ENCODE measurements around the gene STXBP6. TPM values are rescaled to one million over a fixed set of nuclear protein-coding genes. Genes with fewer than 3 reads are reported as not detected.

Gene STXBP6
- total RNA-seq, 4 donors from 2014 or later, result 10.7 to 62.8 (median 55.9) TPM

GRCh38 chr14:25090716-25091454 lies 40.9 kb upstream of the STXBP6 start:
- H3K4me3 ChIP-seq, result no peak overlapping the region
- no peaks in the 10 kb centered on the region for H3K27me3 ChIP-seq
- no peak for TF ChIP-seq POLR2A (IDR thresholded peaks at IDR 0.05)
- no peak for TF ChIP-seq CTCF (IDR thresholded peaks at IDR 0.05)
- H3K4me1 ChIP-seq, result no peaks in the 10 kb centered on the region
- H3K27ac ChIP-seq, result no peak overlapping the region
- no peaks in the 10 kb centered on the region for H3K36me3 ChIP-seq
- DNase-seq, result peak in 1 of 3 donors; percentile 79
- H3K9me3 ChIP-seq, result no peaks in the 10 kb centered on the region

GRCh38 chr14:25090256-25090655 lies 40.3 kb upstream of the STXBP6 start:
- Histone ChIP-seq H3K4me3 (no peak overlapping the region), H3K27ac (no peak overlapping the region), H3K27me3 (no peaks in the 10 kb centered on the region), H3K36me3 (no peaks in the 10 kb centered on the region), H3K9me3 (no peaks in the 10 kb centered on the region), H3K4me1 (no peaks in the 10 kb centered on the region)
- no peak for TF ChIP-seq CTCF (IDR thresholded peaks at IDR 0.05)
- TF ChIP-seq POLR2A (IDR thresholded peaks at IDR 0.05), result no peak
- no peak for DNase-seq

- no peak for TF ChIP-seq CTCF (IDR thresholded peaks at IDR 0.05)
- no peak for TF ChIP-seq POLR2A (IDR thresholded peaks at IDR 0.05)
- Histone ChIP-seq H3K4me1 (no peaks in the 10 kb centered on the region), H3K9me3 (no peaks in the 10 kb centered on the region), H3K36me3 (no peaks in the 10 kb centered on the region), H3K27ac (no peak overlapping the region), H3K27me3 (no peaks in the 10 kb centered on the region), H3K4me3 (no peak overlapping the region)
- no peak for DNase-seq
Measured at GRCh38 chr14:25089496-25089895, 39.5 kb upstream of the STXBP6 start.

GRCh38 chr14:25086821-25087396 lies 37.0 kb upstream of the STXBP6 start:
- Histone ChIP-seq H3K9me3 (no peaks in the 10 kb centered on the region), H3K27me3 (no peaks in the 10 kb centered on the region), H3K4me1 (no peaks in the 10 kb centered on the region), H3K27ac (no peak overlapping the region), H3K4me3 (no peak overlapping the region), H3K36me3 (no peaks in the 10 kb centered on the region)
- DNase-seq, result no peak
- TF ChIP-seq POLR2A (IDR thresholded peaks at IDR 0.05) (no peak), CTCF (IDR thresholded peaks at IDR 0.05) (no peak)

- TF ChIP-seq CTCF (IDR thresholded peaks at IDR 0.05) (no peak), POLR2A (IDR thresholded peaks at IDR 0.05) (no peak)
- no peaks in the 10 kb centered on the region for H3K36me3 ChIP-seq
- H3K4me1 ChIP-seq, result no peaks in the 10 kb centered on the region
- no peak overlapping the region for H3K27ac ChIP-seq
- H3K4me3 ChIP-seq, result no peak overlapping the region
- H3K27me3 ChIP-seq, result no peaks in the 10 kb centered on the region
- H3K9me3 ChIP-seq, result no peaks in the 10 kb centered on the region
- DNase-seq, result no peak
Measured at GRCh38 chr14:25086081-25086480, 36.1 kb upstream of the STXBP6 start.
